MM.1S (cell line): ENCODE data around the gene PCDHGA7.

Experiments used
- DNase-seq: peaks from one replicate; pipeline ENCODE4 v3.0.0-alpha.2; 2015
- H2AFZ ChIP-seq: fragments of 300-600 bp; sonication (generic); 2 replicates; pipeline ENCODE4 v1.6.0; 2016; ENCODE audit warnings: antibody characterized with exemption, low read length
- H3F3A ChIP-seq: fragments of 300-600 bp; sonication (generic); 2 replicates; pipeline ENCODE4 v1.6.1; 2016; ENCODE audit warnings: mild to moderate bottlenecking, antibody characterized with exemption, low read length, moderate library complexity, mixed read lengths; ENCODE audit not compliant: insufficient read depth
- H3K27ac ChIP-seq: fragments of 300-600 bp; sonication (generic); 2 replicates; pipeline ENCODE4 v1.5.1; 2016; ENCODE audit warnings: mild to moderate bottlenecking, low read length
- H3K27me3 ChIP-seq: fragments of 300-600 bp; sonication (generic); replicated peaks from 2 replicates; pipeline ENCODE4 v1.6.0; 2016; ENCODE audit warnings: low read length; ENCODE audit not compliant: insufficient read depth
- H3K36me3 ChIP-seq: fragments of 300-600 bp; sonication (generic); replicated peaks from 2 replicates; pipeline ENCODE4 v1.6.1; 2016; ENCODE audit warnings: mild to moderate bottlenecking, low read length, mixed read lengths; ENCODE audit not compliant: insufficient read depth
- H3K4me1 ChIP-seq: fragments of 300-600 bp; sonication (generic); 2 replicates; pipeline ENCODE4 v1.6.1; 2016; ENCODE audit warnings: low read length, mixed read lengths
- H3K4me2 ChIP-seq: fragments of 300-600 bp; sonication (generic); 2 replicates; pipeline ENCODE4 v1.6.0; 2016; ENCODE audit warnings: low read depth, low read length
- H3K4me3 ChIP-seq: fragments of 300-600 bp; sonication (generic); 2 replicates; pipeline ENCODE4 v1.5.1; 2016; ENCODE audit warnings: low read length, mixed read lengths
- H3K79me2 ChIP-seq: fragments of 300-600 bp; sonication (generic); 2 replicates; pipeline ENCODE4 v1.6.1; 2016; ENCODE audit warnings: mixed run types, low read length, mixed read lengths
- H3K9ac ChIP-seq: fragments of 300-600 bp; sonication (generic); 2 replicates; pipeline ENCODE4 v1.6.1; 2016; ENCODE audit warnings: low read length, mixed read lengths
- H3K9me2 ChIP-seq: fragments of 300-600 bp; sonication (generic); replicated peaks from 2 replicates; pipeline ENCODE4 v1.6.1; 2016; ENCODE audit warnings: mild to moderate bottlenecking, low read length, mixed read lengths; ENCODE audit not compliant: insufficient read depth
- H3K9me3 ChIP-seq: fragments of 300-600 bp; sonication (generic); replicated peaks from 2 replicates; pipeline ENCODE4 v1.6.1; 2016; ENCODE audit warnings: mild to moderate bottlenecking, low read length, mixed read lengths; ENCODE audit not compliant: insufficient read depth
- H4K20me1 ChIP-seq: fragments of 300-600 bp; sonication (generic); 2 replicates; pipeline ENCODE4 v1.6.1; 2016; ENCODE audit warnings: mild to moderate bottlenecking, low read length, moderate library complexity, mixed read lengths; ENCODE audit not compliant: insufficient read depth
- EZH2 ChIP-seq: fragments of 300-600 bp; sonication (generic); optimal IDR thresholded peaks from 2 replicates; pipeline ENCODE3; 2017; ENCODE audit warnings: low read depth, mild to moderate bottlenecking, antibody characterized with exemption, low read length, mixed read lengths
- EZH2phosphoT487 ChIP-seq: fragments of 300-600 bp; sonication (generic); IDR thresholded peaks from 2 replicates; pipeline ENCODE4 v1.6.1; 2018; ENCODE audit warnings: antibody characterized with exemption, low read length
- TF ChIP-seq, protein P1 (sequence below): fragments of 300-600 bp; sonication (generic); IDR thresholded peaks from 2 replicates; pipeline ENCODE4 v1.5.1; 2016; ENCODE audit warnings: antibody characterized with exemption, low read length, mixed read lengths

The PCDHGA7 gene

DNA sequence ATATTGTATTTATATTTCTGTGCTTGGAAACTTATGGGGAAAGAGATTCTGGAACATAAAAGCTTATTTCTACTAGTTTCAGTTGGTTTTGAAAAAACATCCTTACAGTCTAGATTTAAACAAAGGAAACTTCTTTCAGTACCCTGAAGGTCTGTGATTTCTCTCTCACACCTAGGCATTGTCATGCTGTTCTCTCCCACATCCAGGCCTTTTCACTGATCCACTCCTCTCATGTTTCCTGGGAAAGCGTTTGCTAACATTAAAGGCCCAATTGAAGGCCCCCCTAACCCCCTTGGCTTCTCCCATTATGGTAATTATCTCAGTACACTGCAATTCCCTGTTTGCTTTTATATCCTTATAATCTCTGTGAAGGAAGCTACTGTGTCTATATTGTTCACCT, 39.8 kb upstream of the PCDHGA7 start:
- H3K4me3 ChIP-seq = no peak overlapping the region
- no peaks in the 10 kb centered on the region; the same call in 1 of the 2 replicates for H3K27me3 ChIP-seq
- no peak overlapping the region for H3K27ac ChIP-seq
- H2AFZ ChIP-seq = no peak overlapping the region
- no peak for TF ChIP-seq EZH2phosphoT487
- no peak for TF ChIP-seq EZH2
- TF ChIP-seq, protein P1, sequence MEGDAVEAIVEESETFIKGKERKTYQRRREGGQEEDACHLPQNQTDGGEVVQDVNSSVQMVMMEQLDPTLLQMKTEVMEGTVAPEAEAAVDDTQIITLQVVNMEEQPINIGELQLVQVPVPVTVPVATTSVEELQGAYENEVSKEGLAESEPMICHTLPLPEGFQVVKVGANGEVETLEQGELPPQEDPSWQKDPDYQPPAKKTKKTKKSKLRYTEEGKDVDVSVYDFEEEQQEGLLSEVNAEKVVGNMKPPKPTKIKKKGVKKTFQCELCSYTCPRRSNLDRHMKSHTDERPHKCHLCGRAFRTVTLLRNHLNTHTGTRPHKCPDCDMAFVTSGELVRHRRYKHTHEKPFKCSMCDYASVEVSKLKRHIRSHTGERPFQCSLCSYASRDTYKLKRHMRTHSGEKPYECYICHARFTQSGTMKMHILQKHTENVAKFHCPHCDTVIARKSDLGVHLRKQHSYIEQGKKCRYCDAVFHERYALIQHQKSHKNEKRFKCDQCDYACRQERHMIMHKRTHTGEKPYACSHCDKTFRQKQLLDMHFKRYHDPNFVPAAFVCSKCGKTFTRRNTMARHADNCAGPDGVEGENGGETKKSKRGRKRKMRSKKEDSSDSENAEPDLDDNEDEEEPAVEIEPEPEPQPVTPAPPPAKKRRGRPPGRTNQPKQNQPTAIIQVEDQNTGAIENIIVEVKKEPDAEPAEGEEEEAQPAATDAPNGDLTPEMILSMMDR = no peak
- H3K79me2 ChIP-seq = no peaks in the 10 kb centered on the region
- H3K9me2 ChIP-seq = no peaks in the 10 kb centered on the region
- H3K9ac ChIP-seq = no peak overlapping the region
- no peak overlapping the region for H3K4me2 ChIP-seq
- H3K9me3 ChIP-seq = no peaks in the 10 kb centered on the region
- no peaks in the 10 kb centered on the region for H3K36me3 ChIP-seq
- DNase-seq = no peak
- H4K20me1 ChIP-seq = no peaks in the 10 kb centered on the region
- no peaks in the 10 kb centered on the region for H3F3A ChIP-seq
- no peaks in the 10 kb centered on the region for H3K4me1 ChIP-seq

DNA sequence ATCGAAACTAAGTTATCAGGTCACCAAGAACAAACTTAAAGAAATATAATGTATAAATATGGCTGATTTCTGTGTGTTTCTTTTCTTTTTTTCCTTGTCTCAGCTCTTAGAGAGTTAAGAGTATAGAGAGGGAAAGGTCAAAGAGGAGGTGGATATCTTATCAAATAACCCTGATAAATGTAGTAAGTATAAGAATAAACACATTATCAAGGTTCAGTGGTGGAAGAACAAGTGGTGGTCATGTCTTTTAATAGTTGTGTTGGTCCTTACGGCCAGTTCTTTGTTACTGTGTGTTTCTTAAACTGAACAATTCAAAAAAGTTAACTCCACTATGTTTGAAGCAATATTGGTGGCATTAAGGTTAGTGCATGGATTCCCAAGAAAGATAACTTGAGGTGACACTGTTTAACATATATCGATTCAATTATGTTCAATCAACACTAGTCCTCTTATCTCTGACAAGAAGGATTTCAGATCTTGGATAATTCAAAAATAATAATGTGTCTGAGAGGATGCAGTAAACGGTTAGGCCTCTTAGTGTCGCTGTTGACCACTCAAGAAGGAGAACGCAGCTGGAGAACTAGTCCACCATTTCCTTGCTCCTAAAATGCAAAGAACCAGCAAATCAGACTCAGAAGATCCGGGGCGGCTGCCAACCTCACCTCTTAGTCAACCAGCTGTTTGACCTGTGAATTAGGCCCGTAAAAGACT, 39.1 kb upstream of the PCDHGA7 start, which contains the start of gene PCDHGA3:
TSS of gene PCDHGA3 (plus strand) at position 588 of the 711 bp plus-strand sequence. CDS start 205 bp downstream, outside the sequence.
- Histone ChIP-seq H2AFZ (no peak within 1 kb of the TSS), H3K27me3 (no peaks in the 10 kb centered on the region; the same call in 1 of the 2 replicates), H3K4me3 (no peak within 1 kb of the TSS), H3K9ac (no peak within 1 kb of the TSS), H3K36me3 (no peaks in the 10 kb centered on the region), H3K4me1 (no peaks in the 10 kb centered on the region), H3K9me2 (no peaks in the 10 kb centered on the region), H3K79me2 (no peaks in the 10 kb centered on the region), H3K4me2 (no peak within 1 kb of the TSS), H4K20me1 (no peaks in the 10 kb centered on the region), H3K27ac (no peak within 1 kb of the TSS), H3K9me3 (no peaks in the 10 kb centered on the region), H3F3A (no peaks in the 10 kb centered on the region)
- DNase-seq = peak; percentile 38
- TF ChIP-seq EZH2 = no peak
- TF ChIP-seq, protein P1 = peak; percentile 37

DNA sequence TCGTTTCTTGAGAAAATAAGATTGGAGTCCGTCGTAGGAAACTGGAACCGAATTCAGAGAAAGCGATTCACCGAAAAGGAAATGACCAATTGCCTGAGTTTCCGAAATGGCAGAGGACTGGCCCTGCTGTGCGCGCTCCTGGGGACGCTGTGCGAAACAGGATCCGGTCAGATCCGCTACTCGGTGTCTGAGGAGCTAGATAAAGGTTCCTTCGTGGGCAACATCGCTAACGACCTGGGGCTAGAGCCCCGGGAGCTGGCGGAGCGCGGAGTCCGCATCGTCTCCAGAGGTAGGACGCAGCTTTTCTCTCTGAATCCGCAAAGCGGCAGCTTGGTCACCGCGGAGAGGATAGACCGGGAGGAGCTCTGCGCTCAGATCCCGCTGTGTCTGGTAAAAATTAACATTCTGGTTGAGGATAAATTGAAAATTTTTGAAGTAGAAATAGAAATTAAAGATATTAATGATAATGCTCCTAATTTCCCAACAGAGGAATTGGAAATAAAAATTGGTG, 38.5 kb upstream of the PCDHGA7 start:
- no peaks in the 10 kb centered on the region for H3K36me3 ChIP-seq
- DNase-seq = no peak
- no peaks in the 10 kb centered on the region for H3K9me2 ChIP-seq
- H3F3A ChIP-seq = no peaks in the 10 kb centered on the region
- no peak overlapping the region for H2AFZ ChIP-seq
- TF ChIP-seq, protein P1 = no peak
- TF ChIP-seq EZH2phosphoT487 (no peak), EZH2 (no peak)
- H3K9me3 ChIP-seq = no peaks in the 10 kb centered on the region
- H3K4me1 ChIP-seq = no peaks in the 10 kb centered on the region
- H3K27me3 ChIP-seq = no peaks in the 10 kb centered on the region; the same call in 1 of the 2 replicates
- no peak overlapping the region for H3K4me2 ChIP-seq
- H3K79me2 ChIP-seq = no peaks in the 10 kb centered on the region
- H3K4me3 ChIP-seq = no peak overlapping the region
- H4K20me1 ChIP-seq = no peaks in the 10 kb centered on the region
- H3K9ac ChIP-seq = no peak overlapping the region
- H3K27ac ChIP-seq = no peak overlapping the region
